ENCODE data around the gene RPH3AL. TPM values are rescaled to one million over a fixed set of nuclear protein-coding genes. Genes with fewer than 3 reads are reported as not detected.

RPH3AL gene
- total RNA-seq, 4 donors from 2014 or later: 8.6 to 21.0 (median 17.4) TPM

- ATAC-seq: no peak
- no peak for TF ChIP-seq CTCF (IDR thresholded peaks at IDR 0.05)
- no peak for TF ChIP-seq POLR2AphosphoS5 (IDR thresholded peaks at IDR 0.05)
- TF ChIP-seq POLR2A (IDR thresholded peaks at IDR 0.05): no peak
- no peak for TF ChIP-seq EP300 (IDR thresholded peaks at IDR 0.05)
- WGBS, 2 donors (ENCODE audit: low coverage in 1 of 2): 80 to 83% methylated on average over 6 to 13 of the region's 13 CpGs
- Histone ChIP-seq H3K9me3 (no peaks in the 10 kb centered on the region), H3K4me1 (no peaks in the 10 kb centered on the region), H3K4me3 (no peak overlapping the region), H3K36me3 (no peaks in the 10 kb centered on the region), H3K27ac (no peak overlapping the region), H3K27me3 (peaks cover 5% of the 10 kb centered on the region)
Measured at GRCh38 chr17:252456-252855, 100.2 kb downstream of the RPH3AL start.

GRCh38 chr17:251531-251930, 101.1 kb downstream of the RPH3AL start:
- WGBS, 2 donors (ENCODE audit: low coverage in 1 of 2): 85 to 93% methylated on average over 3 to 10 of the region's 12 CpGs
- no peak for ATAC-seq

GRCh38 chr17:250487-251300, 101.9 kb downstream of the RPH3AL start:
- Histone ChIP-seq H3K4me1 (no peaks in the 10 kb centered on the region), H3K36me3 (no peaks in the 10 kb centered on the region), H3K9me3 (no peaks in the 10 kb centered on the region), H3K27ac (no peak overlapping the region), H3K27me3 (peaks cover 5% of the 10 kb centered on the region), H3K4me3 (no peak overlapping the region)
- no peak for ATAC-seq
- 88 to 93% methylated on average over 6 to 13 of the region's 27 CpGs for WGBS, 2 donors (ENCODE audit: low coverage in 1 of 2)
- TF ChIP-seq POLR2AphosphoS5 (IDR thresholded peaks at IDR 0.05) (no peak), POLR2A (IDR thresholded peaks at IDR 0.05) (no peak), CTCF (IDR thresholded peaks at IDR 0.05) (no peak), EP300 (IDR thresholded peaks at IDR 0.05) (no peak)

More at GRCh38 chr17:251531-251930, 101.1 kb downstream of the RPH3AL start:
- no peaks in the 10 kb centered on the region for H3K9me3 ChIP-seq
- no peaks in the 10 kb centered on the region for H3K4me1 ChIP-seq
- H3K4me3 ChIP-seq: no peak overlapping the region
- H3K27ac ChIP-seq: no peak overlapping the region
- peaks cover 5% of the 10 kb centered on the region for H3K27me3 ChIP-seq
- TF ChIP-seq EP300 (IDR thresholded peaks at IDR 0.05): no peak
- no peaks in the 10 kb centered on the region for H3K36me3 ChIP-seq

GRCh38 chr17:249236-249993, 103.2 kb downstream of the RPH3AL start:
- Histone ChIP-seq H3K4me3 (no peak overlapping the region), H3K27ac (no peak overlapping the region), H3K27me3 (peaks cover 5% of the 10 kb centered on the region), H3K4me1 (no peaks in the 10 kb centered on the region), H3K36me3 (no peaks in the 10 kb centered on the region), H3K9me3 (no peaks in the 10 kb centered on the region)
- no peak for ATAC-seq
- 88 to 96% methylated on average over 11 to 16 of the region's 24 CpGs for WGBS, 2 donors (ENCODE audit: low coverage in 1 of 2)
- TF ChIP-seq EP300 (IDR thresholded peaks at IDR 0.05): no peak
- no peak for TF ChIP-seq POLR2A (IDR thresholded peaks at IDR 0.05)
- no peak for TF ChIP-seq POLR2AphosphoS5 (IDR thresholded peaks at IDR 0.05)
- TF ChIP-seq CTCF (IDR thresholded peaks at IDR 0.05): no peak

- ATAC-seq: no peak
- H3K9me3 ChIP-seq: no peaks in the 10 kb centered on the region
Measured at GRCh38 chr17:248337-249235, 104.0 kb downstream of the RPH3AL start.

More at GRCh38 chr17:248337-249235, 104.0 kb downstream of the RPH3AL start:
- 59 to 88% methylated on average over 2 to 5 of the region's 9 CpGs for WGBS, 2 donors (ENCODE audit: low coverage in 1 of 2)
- Histone ChIP-seq H3K27me3 (peaks cover 5% of the 10 kb centered on the region), H3K4me3 (no peak overlapping the region), H3K36me3 (no peaks in the 10 kb centered on the region), H3K27ac (peak overlapping the region in 1 of 4 donors; percentile 4), H3K4me1 (no peaks in the 10 kb centered on the region)
- TF ChIP-seq EP300 (IDR thresholded peaks at IDR 0.05) (no peak), POLR2AphosphoS5 (IDR thresholded peaks at IDR 0.05) (no peak), CTCF (IDR thresholded peaks at IDR 0.05) (no peak), POLR2A (IDR thresholded peaks at IDR 0.05) (no peak)

Measured in gastroesophageal sphincter (tissue), 4 donors.